Spleen (tissue), 7 donors: ENCODE data around the gene EIF3K.

ENCODE experiments used
- CTCF ChIP-seq, 11 experiments: fragments of 200-600 bp in 7 of 11; fragments of 450-650 bp in 4 of 11; sonication (generic) in 4 of 11; IDR thresholded peaks in 8 of 11; conservative IDR thresholded peaks in 3 of 11; 1 replicate in 7 of 11; 2 replicates in 4 of 11; pipeline versions ENCODE4 v1.4.0 to v1.8.0; 2016 to 2021; ENCODE audit warnings: antibody characterized with exemption in 11 of 11, inconsistent platforms in 4 of 11, mild to moderate bottlenecking in 1 of 11
- POLR2A ChIP-seq, 3 donors: fragments of 450-650 bp; IDR thresholded peaks; one replicate each; pipeline ENCODE4 v1.5.1; 2017; ENCODE audit warnings: antibody characterized with exemption in 3 of 3, mild to moderate bottlenecking in 1 of 3
- POLR2AphosphoS5 ChIP-seq, 3 donors: sonication (generic); formaldehyde crosslinking; IDR thresholded peaks; one replicate each; pipeline ENCODE4 v1.5.1; 2017; ENCODE audit warnings: antibody characterized with exemption in 3 of 3
- donor health status: DM: no; HTN: no; CAD: no; lungs with moderate emphysema.
- donor health status: DM: no; HTN: no; CAD: no.
- donor health status: DM: no; HTN: no; CAD: no.

DNA sequence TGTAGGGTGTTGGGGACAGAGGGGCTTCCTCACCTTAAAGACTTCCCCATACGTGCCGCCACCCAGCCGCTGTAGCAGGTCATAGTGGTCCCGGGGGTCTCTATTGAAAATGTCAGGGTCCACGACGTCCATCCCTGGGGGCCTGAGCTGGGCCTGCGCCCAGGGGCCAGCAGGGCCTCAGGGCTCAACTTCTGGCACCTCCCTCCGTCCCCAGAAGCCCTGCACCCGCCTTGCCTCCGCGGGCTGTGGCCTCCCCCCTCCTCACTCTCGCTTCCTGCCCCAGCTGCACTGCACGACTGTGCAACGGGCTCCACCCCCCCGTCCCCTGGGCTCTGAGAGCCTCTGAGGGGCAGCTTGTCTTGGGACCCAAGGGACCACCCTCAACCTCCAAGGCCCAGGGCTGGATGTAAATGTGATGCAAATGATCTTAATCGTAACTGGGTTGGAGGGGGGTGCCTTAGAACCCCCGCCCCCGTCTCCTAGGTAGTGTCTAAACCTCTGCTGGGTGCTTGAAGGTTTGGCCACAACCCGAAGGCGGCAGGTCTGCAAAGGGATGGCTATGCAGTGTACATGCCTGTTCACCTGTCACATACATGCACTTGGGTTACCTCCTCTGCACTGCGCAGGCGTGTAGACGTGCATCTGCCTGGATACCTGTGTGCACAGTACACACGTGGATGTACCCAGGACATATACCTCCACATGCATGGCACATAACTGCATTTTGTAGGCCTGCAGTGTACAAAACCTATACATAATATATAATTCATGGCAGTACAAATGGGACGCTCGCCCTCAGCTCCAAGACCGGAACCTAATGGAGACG lies 1.0 kb upstream of the EIF3K start, which contains the start of gene MAP4K1:
- no peak for TF ChIP-seq CTCF (IDR thresholded peaks at IDR 0.05 in 8 of 11, conservative IDR thresholded peaks at IDR 0.05 in 3 of 11)
- TF ChIP-seq POLR2A (IDR thresholded peaks at IDR 0.05): no peak
- peak; percentile 73 to 84 (median 83) for TF ChIP-seq POLR2AphosphoS5 (IDR thresholded peaks at IDR 0.05)
